Large intestine (tissue), 3 donors: ENCODE data around the gene DSC3. TPM values are rescaled to one million over a fixed set of nuclear protein-coding genes. Genes with fewer than 3 reads are reported as not detected.
A peak's percentile ranks its signal among the peaks of the same experiment; 100 is the strongest.

ENCODE experiments used
- DNase-seq, 2 donors: peaks; one replicate each; pipeline versions ENCODE4 v3.0.0 to v3.0.0-alpha.2; 2013
- H3K27ac ChIP-seq: one replicate; pipeline ENCODE4 v1.5.1; 2013; ENCODE audit warnings: low read length
- H3K27me3 ChIP-seq: 2 replicates; pipeline ENCODE4 v1.6.1; 2013; ENCODE audit warnings: low read length; ENCODE audit not compliant: control insufficient read depth, insufficient read depth
- H3K36me3 ChIP-seq: 2 replicates; pipeline ENCODE4 v1.6.1; 2013; ENCODE audit warnings: low read length; ENCODE audit not compliant: control insufficient read depth, insufficient read depth
- H3K4me1 ChIP-seq: one replicate; pipeline ENCODE4 v1.6.1; 2013; ENCODE audit warnings: low read length; ENCODE audit not compliant: control insufficient read depth, insufficient read depth
- H3K4me3 ChIP-seq: one replicate; pipeline ENCODE4 v1.5.1; 2013; ENCODE audit warnings: low read length
- H3K9me3 ChIP-seq: one replicate; pipeline ENCODE4 v1.6.1; 2013; ENCODE audit warnings: mild to moderate bottlenecking, low read depth, low read length, moderate library complexity; ENCODE audit not compliant: control insufficient read depth
- WGBS: methylation state at CpG from one replicate; pipeline ENCODE4 v1.1.5; 2013; ENCODE audit warnings: low lambda C conversion rate; ENCODE audit not compliant: insufficient coverage; 5-methylcytosine and 5-hydroxymethylcytosine counted together
- polyA plus RNA-seq: library from polyadenylated mRNA; unstranded; fragments of 120-200 nt; gene quantifications from one replicate; pipeline ENCODE4 v1.2.1, GENCODE V29; 2013

Gene DSC3
- polyA plus RNA-seq, 1 donor = 3.4 TPM

GRCh38 chr18:31010601-31011000 is 31.9 kb downstream of the DSC3 start:
- no peak for DNase-seq
- Histone ChIP-seq H3K36me3 (no peaks in the 10 kb centered on the region), H3K9me3 (no peaks in the 10 kb centered on the region), H3K4me1 (no peaks in the 10 kb centered on the region), H3K4me3 (no peak overlapping the region), H3K27ac (no peak overlapping the region), H3K27me3 (no peaks in the 10 kb centered on the region)
- WGBS = 100% methylated on average over 1 of the region's 4 CpGs

GRCh38 chr18:30999887-31000628 is 42.5 kb downstream of the DSC3 start:
- Histone ChIP-seq H3K27ac (no peak overlapping the region), H3K4me3 (no peak overlapping the region), H3K9me3 (no peaks in the 10 kb centered on the region), H3K4me1 (no peaks in the 10 kb centered on the region), H3K27me3 (no peaks in the 10 kb centered on the region), H3K36me3 (no peaks in the 10 kb centered on the region)
- WGBS = 90% methylated on average over 2 of the region's 8 CpGs
- no peak for DNase-seq

DNA sequence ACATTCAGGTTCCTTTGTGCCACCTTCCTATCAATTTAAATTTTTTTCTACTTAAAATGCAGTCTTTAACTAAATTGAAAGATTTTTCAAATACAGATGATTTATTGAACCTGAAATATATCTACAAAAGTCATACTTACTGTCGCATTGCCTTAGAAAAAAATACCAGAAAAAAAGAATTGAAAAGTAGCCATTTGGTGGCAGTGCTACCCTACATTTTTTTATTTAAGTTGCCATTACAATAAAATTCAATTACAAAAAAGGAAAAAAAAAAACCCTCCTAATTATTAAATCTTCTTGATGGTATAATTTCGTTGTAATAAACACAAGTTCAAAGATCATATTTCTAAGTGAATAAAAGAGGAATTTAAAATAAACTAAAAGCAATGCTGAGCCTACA is 43.4 kb downstream of the DSC3 start:
- Histone ChIP-seq H3K4me1 (no peaks in the 10 kb centered on the region), H3K27ac (no peak overlapping the region), H3K9me3 (no peaks in the 10 kb centered on the region), H3K4me3 (no peak overlapping the region), H3K36me3 (no peaks in the 10 kb centered on the region), H3K27me3 (no peaks in the 10 kb centered on the region)
- no peak for DNase-seq
- WGBS = 58% methylated on average over 2 of the region's 2 CpGs

DNA sequence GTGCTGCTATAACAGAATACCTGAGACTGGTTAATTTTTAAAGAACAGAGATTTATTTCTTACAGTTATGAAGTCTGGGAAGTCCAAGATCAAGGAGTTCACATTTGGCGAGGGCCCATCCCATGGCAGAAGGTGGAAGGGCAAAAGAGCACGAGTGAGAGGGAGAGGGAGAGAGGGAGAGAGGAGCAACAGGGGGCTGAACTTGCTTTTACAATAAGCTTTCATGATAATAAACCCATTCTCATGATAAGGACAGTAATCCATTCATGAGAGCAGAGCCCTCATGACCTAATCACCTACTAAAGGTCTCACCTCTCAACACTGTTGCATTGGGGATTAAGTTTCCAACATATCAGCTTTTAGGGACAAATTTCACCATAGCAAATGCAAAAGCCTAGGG is 45.3 kb downstream of the DSC3 start:
- no peak overlapping the region for H3K4me3 ChIP-seq
- H3K36me3 ChIP-seq = no peaks in the 10 kb centered on the region
- no peaks in the 10 kb centered on the region for H3K9me3 ChIP-seq
- no peak overlapping the region for H3K27ac ChIP-seq
- WGBS = 50% methylated on average over 2 of the region's 2 CpGs
- no peak for DNase-seq
- H3K27me3 ChIP-seq = no peaks in the 10 kb centered on the region
- no peaks in the 10 kb centered on the region for H3K4me1 ChIP-seq

- Histone ChIP-seq H3K36me3 (no peaks in the 10 kb centered on the region), H3K4me1 (no peaks in the 10 kb centered on the region), H3K27me3 (no peaks in the 10 kb centered on the region), H3K4me3 (no peak overlapping the region), H3K27ac (no peak overlapping the region), H3K9me3 (no peaks in the 10 kb centered on the region)
- 100% methylated on average over 1 of the region's 2 CpGs for WGBS
- DNase-seq = no peak
Observed at GRCh38 chr18:30992231-30992630, 50.3 kb downstream of the DSC3 start.

GRCh38 chr18:30991397-30991796 is 51.1 kb downstream of the DSC3 start:
- DNase-seq = no peak
- H3K27ac ChIP-seq = no peak overlapping the region
- H3K9me3 ChIP-seq = no peaks in the 10 kb centered on the region
- no peaks in the 10 kb centered on the region for H3K4me1 ChIP-seq
- no CpG with 5 or more reads among the region's 5 CpGs for WGBS
- H3K4me3 ChIP-seq = no peak overlapping the region
- no peaks in the 10 kb centered on the region for H3K36me3 ChIP-seq
- H3K27me3 ChIP-seq = no peaks in the 10 kb centered on the region

DNA sequence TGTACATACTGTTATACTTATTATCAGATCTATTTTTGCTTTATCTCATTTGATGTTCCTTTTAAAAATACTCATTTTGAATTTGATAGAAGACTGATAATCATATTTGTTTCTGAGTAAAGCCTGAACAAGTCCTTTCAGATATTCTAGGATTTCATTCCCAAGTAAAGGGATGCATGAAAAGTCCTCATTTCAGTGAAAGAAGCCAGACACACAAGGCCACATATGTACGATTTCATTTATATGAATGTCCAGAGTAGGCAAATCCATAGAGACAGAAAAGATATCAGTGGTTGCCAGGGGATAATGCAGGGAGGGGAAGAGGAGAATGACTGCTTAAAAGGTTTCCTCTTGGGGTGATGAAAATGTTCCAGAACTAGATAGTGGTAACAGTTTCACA is 53.4 kb downstream of the DSC3 start:
- no peaks in the 10 kb centered on the region for H3K4me1 ChIP-seq
- no peaks in the 10 kb centered on the region for H3K27me3 ChIP-seq
- no peak overlapping the region for H3K27ac ChIP-seq
- no peaks in the 10 kb centered on the region for H3K9me3 ChIP-seq
- no peak overlapping the region for H3K4me3 ChIP-seq
- no peaks in the 10 kb centered on the region for H3K36me3 ChIP-seq
- whole genome bisulfite sequencing = no CpG with 5 or more reads among the region's 1 CpG
- no peak for DNase-seq

DNA sequence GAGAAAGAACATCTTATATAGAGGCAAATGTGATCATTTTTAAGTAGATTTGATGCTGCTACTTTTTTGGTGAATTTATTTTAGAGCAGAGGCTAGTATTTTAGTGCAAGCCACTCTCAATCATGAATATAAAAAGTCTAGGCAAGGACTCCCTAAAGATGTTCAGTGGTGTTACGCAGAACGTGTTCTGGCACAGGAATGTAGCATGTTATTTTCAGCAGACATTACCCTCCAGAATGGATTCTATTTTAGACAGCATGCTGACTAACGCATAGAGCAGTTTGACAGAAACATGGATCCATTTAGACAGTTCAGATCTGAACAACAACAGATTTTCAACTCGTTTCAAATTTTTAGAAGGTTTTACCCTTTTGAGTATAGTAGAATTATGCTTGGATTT is 54.1 kb downstream of the DSC3 start:
- WGBS = no CpG with 5 or more reads among the region's 4 CpGs
- H3K36me3 ChIP-seq = no peaks in the 10 kb centered on the region
- no peaks in the 10 kb centered on the region for H3K27me3 ChIP-seq
- no peak for DNase-seq
- H3K9me3 ChIP-seq = no peaks in the 10 kb centered on the region
- no peak overlapping the region for H3K4me3 ChIP-seq
- no peaks in the 10 kb centered on the region for H3K4me1 ChIP-seq
- H3K27ac ChIP-seq = no peak overlapping the region

- WGBS = 23% methylated on average over 3 of the region's 4 CpGs
- peak; percentile 26 to 62 for DNase-seq
- H3K36me3 ChIP-seq = no peaks in the 10 kb centered on the region
- H3K27ac ChIP-seq = no peak overlapping the region
- no peaks in the 10 kb centered on the region for H3K9me3 ChIP-seq
- no peaks in the 10 kb centered on the region for H3K27me3 ChIP-seq
- H3K4me3 ChIP-seq = no peak overlapping the region
- H3K4me1 ChIP-seq = no peaks in the 10 kb centered on the region
Observed at GRCh38 chr18:30987467-30988241, 54.9 kb downstream of the DSC3 start.

DNA sequence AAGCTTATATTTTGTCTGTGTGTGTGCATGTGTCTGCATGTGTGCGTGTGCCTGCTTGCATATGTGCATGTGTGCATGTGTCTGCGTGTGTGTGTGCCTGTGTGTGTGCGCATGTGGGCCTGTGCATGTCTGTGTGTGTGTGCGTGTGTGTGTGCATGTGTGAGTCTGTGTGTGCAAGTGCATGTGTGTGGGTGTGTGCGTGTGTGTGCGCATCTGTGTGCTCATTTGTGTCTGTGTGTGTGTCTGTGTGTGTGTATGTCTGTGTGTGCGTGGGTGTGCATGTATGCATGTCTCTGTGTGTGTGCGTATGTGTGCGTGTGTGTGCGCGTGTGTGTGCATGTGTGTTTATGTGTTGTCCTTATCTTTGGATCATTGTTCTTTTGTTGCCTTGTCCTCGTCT is 56.8 kb downstream of the DSC3 start:
- Histone ChIP-seq H3K27me3 (no peaks in the 10 kb centered on the region), H3K9me3 (no peaks in the 10 kb centered on the region), H3K27ac (no peak overlapping the region), H3K4me1 (no peaks in the 10 kb centered on the region), H3K4me3 (no peak overlapping the region), H3K36me3 (no peaks in the 10 kb centered on the region)
- WGBS = 100% methylated on average over 1 of the region's 12 CpGs
- DNase-seq = no peak
